DND-41 (cell line): ENCODE data around the gene IFNLR1.

ENCODE experiments used
- ATAC-seq: fragments of 200-7000 bp; cut with Tn5 transposase; 3 replicates; pipeline ENCODE4 v1.9.1; 2021; ENCODE audit warnings: low read depth; ENCODE audit not compliant: insufficient read depth
- DNase-seq: peaks from one replicate; pipeline ENCODE4 v3.0.0-alpha.2; 2020
- H2AFZ ChIP-seq: 2 replicates; pipeline ENCODE4 v1.6.0; 2012; ENCODE audit warnings: low read depth, low read length
- H3K27ac ChIP-seq: 2 replicates; pipeline ENCODE4 v1.5.1; 2012; ENCODE audit warnings: low read length, inconsistent platforms
- H3K27me3 ChIP-seq: fragments of 200-600 bp; sonication (generic); 2 replicates; pipeline ENCODE4 v1.6.0; 2012; ENCODE audit warnings: low read length, mild to moderate bottlenecking, inconsistent platforms; ENCODE audit not compliant: insufficient read depth, poor library complexity
- H3K36me3 ChIP-seq: 2 replicates; pipeline ENCODE4 v1.5.1; 2012; ENCODE audit warnings: low read length, inconsistent platforms; ENCODE audit not compliant: insufficient read depth
- H3K4me1 ChIP-seq: 2 replicates; pipeline ENCODE4 v1.5.1; 2012; ENCODE audit warnings: mild to moderate bottlenecking, low read length; ENCODE audit not compliant: insufficient read depth
- H3K4me2 ChIP-seq: 2 replicates; pipeline ENCODE4 v1.6.0; 2012; ENCODE audit warnings: mild to moderate bottlenecking, moderate library complexity, low read length, inconsistent platforms; ENCODE audit not compliant: insufficient read depth
- H3K4me3 ChIP-seq, 2 experiments: fragments of 200-600 bp in 1 of 2; shearing (Covaris generic) in 1 of 2; 2 replicates each; pipeline ENCODE4 v1.5.1; 2012 to 2016; ENCODE audit warnings: inconsistent platforms in 2 of 2, low read length in 2 of 2, mild to moderate bottlenecking in 2 of 2, low read depth in 1 of 2, moderate library complexity in 1 of 2
- H3K79me2 ChIP-seq: 2 replicates; pipeline ENCODE4 v1.6.0; 2012; ENCODE audit warnings: low read length, inconsistent platforms; ENCODE audit not compliant: insufficient read depth
- H3K9ac ChIP-seq: 2 replicates; pipeline ENCODE4 v1.6.0; 2012; ENCODE audit warnings: low read depth, mild to moderate bottlenecking, inconsistent platforms, low read length, moderate library complexity
- H3K9me3 ChIP-seq: 2 replicates; pipeline ENCODE4 v1.5.1; 2012; ENCODE audit warnings: low read length, moderate library complexity, mild to moderate bottlenecking, inconsistent platforms; ENCODE audit not compliant: insufficient read depth, severe bottlenecking
- H4K20me1 ChIP-seq: 2 replicates; pipeline ENCODE4 v1.6.0; 2012; ENCODE audit warnings: low read length; ENCODE audit not compliant: insufficient read depth
- CTCF ChIP-seq: IDR thresholded peaks from 2 replicates; pipeline ENCODE4 v1.5.1; 2012; ENCODE audit warnings: borderline replicate concordance, low read length, moderate library complexity, mild to moderate bottlenecking; ENCODE audit not compliant: poor library complexity, severe bottlenecking; ENCODE audit errors: extremely low read depth
- EZH2 ChIP-seq: IDR thresholded peaks from 3 replicates; pipeline ENCODE4 v1.6.1; 2012; ENCODE audit warnings: borderline replicate concordance, low read depth, mild to moderate bottlenecking, moderate library complexity, low read length, inconsistent platforms; ENCODE audit not compliant: severe bottlenecking

IFNLR1 gene

GRCh38 chr1:24190983-24191461, 3.9 kb upstream of the IFNLR1 start:
- Histone ChIP-seq H3K27me3 (peaks cover 8% of the 10 kb centered on the region), H3K4me1 (no peaks in the 10 kb centered on the region), H3K9ac (no peak overlapping the region), H3K9me3 (no peaks in the 10 kb centered on the region), H4K20me1 (no peaks in the 10 kb centered on the region), H3K4me2 (no peak overlapping the region), H3K27ac (no peak overlapping the region), H2AFZ (no peak overlapping the region), H3K4me3 (no peak overlapping the region), H3K36me3 (no peaks in the 10 kb centered on the region), H3K79me2 (no peaks in the 10 kb centered on the region)
- no peak for ATAC-seq
- no peak for DNase-seq
- TF ChIP-seq CTCF = no peak
- no peak for TF ChIP-seq EZH2

- H3K36me3 ChIP-seq = no peaks in the 10 kb centered on the region
- H3K27ac ChIP-seq = no peak overlapping the region
- H3K79me2 ChIP-seq = no peaks in the 10 kb centered on the region
- no peaks in the 10 kb centered on the region for H3K4me1 ChIP-seq
- H3K27me3 ChIP-seq = peaks cover 12% of the 10 kb centered on the region
- no peak overlapping the region for H3K4me2 ChIP-seq
- no peaks in the 10 kb centered on the region for H3K9me3 ChIP-seq
- DNase-seq = no peak
- TF ChIP-seq EZH2 (no peak), CTCF (no peak)
- H2AFZ ChIP-seq = no peak overlapping the region
- no peaks in the 10 kb centered on the region for H4K20me1 ChIP-seq
- no peak overlapping the region for H3K4me3 ChIP-seq
- no peak for ATAC-seq
- no peak overlapping the region for H3K9ac ChIP-seq
Observed at GRCh38 chr1:24189528-24189927, 2.4 kb upstream of the IFNLR1 start.

GRCh38 chr1:24186711-24186992, 437 bp downstream of the IFNLR1 start:
- H3K4me2 ChIP-seq = no peak overlapping the region
- H4K20me1 ChIP-seq = no peaks in the 10 kb centered on the region
- H3K4me1 ChIP-seq = no peaks in the 10 kb centered on the region
- ATAC-seq (no peak), DNase-seq (no peak)
- no peak overlapping the region for H3K9ac ChIP-seq
- no peaks in the 10 kb centered on the region for H3K79me2 ChIP-seq
- H3K27me3 ChIP-seq = peaks cover 12% of the 10 kb centered on the region
- no peaks in the 10 kb centered on the region for H3K36me3 ChIP-seq
- TF ChIP-seq CTCF (no peak), EZH2 (no peak)
- no peak overlapping the region for H3K27ac ChIP-seq
- no peak overlapping the region for H2AFZ ChIP-seq
- no peaks in the 10 kb centered on the region for H3K9me3 ChIP-seq
- H3K4me3 ChIP-seq = no peak overlapping the region

DNA sequence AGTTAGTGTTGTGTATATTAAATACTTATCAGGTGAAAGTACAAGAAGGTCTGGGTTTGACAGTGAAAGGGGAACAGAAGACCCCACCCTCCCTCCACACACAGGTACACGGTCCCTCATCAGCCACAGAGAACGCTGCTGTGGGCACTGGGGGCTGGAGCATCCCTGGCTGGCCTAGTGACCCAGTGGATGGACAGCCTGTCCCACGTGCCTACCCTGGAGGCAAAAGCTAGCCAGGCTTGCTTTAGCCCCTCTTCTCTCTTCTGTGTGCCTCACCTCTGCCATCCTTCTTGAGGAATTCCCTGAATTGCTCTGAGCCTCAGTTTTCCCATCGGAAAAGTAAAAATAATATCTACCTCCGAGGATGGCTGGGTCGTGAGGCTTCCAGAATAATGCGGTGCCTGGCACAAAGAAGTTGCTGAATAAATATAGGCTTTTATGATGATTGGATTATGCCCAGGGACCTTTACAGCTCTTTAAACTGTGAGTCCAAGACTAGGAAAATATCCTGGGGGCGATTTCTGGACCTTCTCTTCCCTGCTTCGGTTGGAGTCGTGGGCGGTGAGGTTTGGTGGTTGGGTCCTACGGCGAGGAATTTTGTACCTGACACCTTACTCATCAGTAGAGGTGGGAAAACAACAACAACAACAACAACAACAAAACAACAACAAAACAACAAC, 918 bp downstream of the IFNLR1 start:
- H2AFZ ChIP-seq = no peak overlapping the region
- H3K4me3 ChIP-seq = no peak overlapping the region
- no peaks in the 10 kb centered on the region for H3K4me1 ChIP-seq
- no peak overlapping the region for H3K27ac ChIP-seq
- H3K9ac ChIP-seq = no peak overlapping the region
- H4K20me1 ChIP-seq = no peaks in the 10 kb centered on the region
- H3K79me2 ChIP-seq = no peaks in the 10 kb centered on the region
- H3K4me2 ChIP-seq = no peak overlapping the region
- H3K9me3 ChIP-seq = no peaks in the 10 kb centered on the region
- ATAC-seq = no peak
- no peak for DNase-seq
- H3K27me3 ChIP-seq = peaks cover 12% of the 10 kb centered on the region
- no peaks in the 10 kb centered on the region for H3K36me3 ChIP-seq
- TF ChIP-seq CTCF (no peak), EZH2 (no peak)
